HL-60 (cell line): ENCODE results near the gene SPDYC.

Experiments used
- CTCF ChIP-seq: IDR thresholded peaks from one replicate; pipeline ENCODE4 v1.5.1; 2011; ENCODE audit warnings: low read length, control low read depth, inconsistent platforms; ENCODE audit not compliant: insufficient read depth
- POLR2AphosphoS5 ChIP-seq: IDR thresholded peaks from 2 replicates; pipeline ENCODE4 v1.6.1; 2012; ENCODE audit warnings: low read depth

- no peak for TF ChIP-seq CTCF
- TF ChIP-seq POLR2AphosphoS5, result 0 out of 2 replicates have a peak, but pooled peaks have one; percentile 29
Observed at GRCh38 chr11:65212226-65212801, 42.3 kb downstream of the SPDYC start.
